Upper lobe of left lung (tissue), 4 donors: Measurements from ENCODE around the gene STAMBP.

ENCODE experiments used
- CTCF ChIP-seq, 6 experiments: fragments of 450-650 bp in 4 of 6; fragments of 200-600 bp in 2 of 6; sonication (generic) in 2 of 6; IDR thresholded peaks; one replicate each; pipeline ENCODE4 v1.5.1; 2016 to 2019; ENCODE audit warnings: antibody characterized with exemption in 6 of 6
- EP300 ChIP-seq, 4 donors: sonication (generic); formaldehyde crosslinking; IDR thresholded peaks; one replicate each; pipeline ENCODE4 v1.5.1; 2017; ENCODE audit warnings: antibody characterized with exemption in 4 of 4, control low read depth in 2 of 4
- POLR2A ChIP-seq, 4 donors: fragments of 450-650 bp; IDR thresholded peaks; one replicate each; pipeline ENCODE4 v1.5.1; 2016 to 2017; ENCODE audit warnings: antibody characterized with exemption in 4 of 4, mild to moderate bottlenecking in 2 of 4
- POLR2AphosphoS5 ChIP-seq, 2 donors: sonication (generic); formaldehyde crosslinking; IDR thresholded peaks; one replicate each; pipeline ENCODE4 v1.5.1; 2017; ENCODE audit warnings: antibody characterized with exemption in 2 of 2

DNA sequence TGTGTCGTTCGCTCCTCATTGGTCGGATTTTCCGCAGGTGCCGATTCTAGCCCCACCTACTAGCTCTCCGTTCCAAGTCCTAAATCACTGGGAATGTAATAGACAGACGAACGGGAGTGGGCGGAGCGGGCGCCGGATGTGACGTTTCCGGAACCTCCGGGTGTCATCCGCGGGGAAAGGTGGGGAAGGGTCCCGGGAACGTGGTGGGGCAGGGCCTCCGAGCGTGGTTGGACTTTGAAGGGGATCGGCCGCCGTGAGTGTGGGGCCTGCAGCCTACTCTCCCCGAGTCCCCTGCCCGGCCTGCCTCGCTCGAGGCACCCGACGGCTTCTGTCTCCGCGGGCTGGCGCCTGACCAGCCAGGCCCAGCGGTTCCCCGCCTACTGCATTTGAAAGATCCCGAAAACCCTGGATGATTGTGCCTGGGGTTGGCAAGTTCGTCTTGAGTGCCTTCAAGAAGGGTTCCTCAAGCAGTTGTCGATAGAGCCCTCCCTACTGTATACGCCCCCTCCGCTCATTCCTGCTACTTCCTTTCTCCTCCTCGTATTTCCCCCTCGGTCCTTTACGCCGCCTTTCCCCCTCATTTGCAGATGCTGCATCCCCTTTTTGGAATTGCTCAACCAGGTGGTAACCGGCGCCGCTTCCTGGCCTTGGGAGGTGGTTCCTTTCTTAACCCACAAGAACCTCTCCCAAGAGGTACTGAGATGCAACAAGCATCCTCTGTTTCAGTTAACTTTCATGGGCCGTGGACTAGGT lies at the start of gene STAMBP:
- TF ChIP-seq CTCF (IDR thresholded peaks at IDR 0.05) = peak in 1 of 6 experiments; percentile 7
- TF ChIP-seq POLR2AphosphoS5 (IDR thresholded peaks at IDR 0.05) = peak; percentile 77 to 80
- TF ChIP-seq POLR2A (IDR thresholded peaks at IDR 0.05) = peak in 2 of 4 donors; percentile 26 to 78
- TF ChIP-seq EP300 (IDR thresholded peaks at IDR 0.05) = no peak
